Endodermal cell (in vitro differentiated cells): ENCODE data around the gene HS1BP3. TPM values are rescaled to one million over a fixed set of nuclear protein-coding genes. Genes with fewer than 3 reads are reported as not detected.

Source experiments
- DNase-seq: peaks from one replicate; pipeline ENCODE4 v3.0.0-alpha.2; 2017
- H3K27ac ChIP-seq: 2 replicates; pipeline ENCODE4 v1.5.1; 2013; ENCODE audit warnings: mild to moderate bottlenecking, low read depth, low read length, moderate library complexity
- H3K27me3 ChIP-seq: 2 replicates; pipeline ENCODE4 v1.6.1; 2013; ENCODE audit warnings: mild to moderate bottlenecking, low read length, moderate library complexity; ENCODE audit not compliant: insufficient read depth, control insufficient read depth, poor library complexity, severe bottlenecking
- H3K36me3 ChIP-seq: 2 replicates; pipeline ENCODE4 v1.7.0; 2013; ENCODE audit warnings: mild to moderate bottlenecking, low read length, moderate library complexity; ENCODE audit not compliant: control insufficient read depth, insufficient read depth
- H3K4me1 ChIP-seq: one replicate; pipeline ENCODE4 v1.7.0; 2013; ENCODE audit warnings: low read length; ENCODE audit not compliant: control insufficient read depth, insufficient read depth
- H3K4me3 ChIP-seq: 2 replicates; pipeline ENCODE4 v1.5.1; 2013; ENCODE audit warnings: mild to moderate bottlenecking, low read length, moderate library complexity
- H3K9ac ChIP-seq: 2 replicates; pipeline ENCODE4 v1.6.1; 2013; ENCODE audit warnings: mild to moderate bottlenecking, low read length, moderate library complexity; ENCODE audit not compliant: poor library complexity, severe bottlenecking; ENCODE audit errors: extremely low read depth
- H3K9me3 ChIP-seq: 2 replicates; pipeline ENCODE4 v1.6.1; 2013; ENCODE audit warnings: mild to moderate bottlenecking, low read length, moderate library complexity; ENCODE audit not compliant: control insufficient read depth
- H3K27ac Mint-ChIP-seq: 2 replicates; pipeline ENCODE4 v1.8.0; 2020; ENCODE audit warnings: mixed read lengths
- H3K27me3 Mint-ChIP-seq: 2 replicates; pipeline ENCODE4 v1.8.0; 2021; ENCODE audit warnings: mild to moderate bottlenecking, mixed read lengths; ENCODE audit not compliant: insufficient read depth
- H3K36me3 Mint-ChIP-seq: 2 replicates; pipeline ENCODE4 v1.8.0; 2020; ENCODE audit warnings: low read depth, mixed read lengths
- H3K4me1 Mint-ChIP-seq: 2 replicates; pipeline ENCODE4 v1.8.0; 2020; ENCODE audit warnings: mixed read lengths
- H3K4me3 Mint-ChIP-seq: 2 replicates; pipeline ENCODE4 v1.8.0; 2020; ENCODE audit warnings: mild to moderate bottlenecking, moderate library complexity, mixed read lengths
- H3K9me3 Mint-ChIP-seq: 2 replicates; pipeline ENCODE4 v1.8.0; 2020; ENCODE audit warnings: mild to moderate bottlenecking, mixed read lengths
- WGBS, 2 experiments: methylation state at CpG; one replicate each; pipeline versions ENCODE4 v1.1.5 to v1.1.7; 2013; ENCODE audit warnings: missing lambda C conversion rate in 2 of 2, mixed read lengths in 1 of 2; ENCODE audit not compliant: insufficient coverage in 1 of 2, insufficient read length in 1 of 2; 5-methylcytosine and 5-hydroxymethylcytosine counted together
- total RNA-seq, 2 donors: library from RNA; stranded (reverse); fragmentation: NEBNext Ultra II Directional in 1 of 2; extraction: Animal tissue kit (Norgen Biotek cat#: 25700) in 1 of 2; gene quantifications; 2 replicates in 1 of 2; 3 replicates in 1 of 2; pipeline ENCODE4 v1.2.1, GENCODE V29; 2021
- TF ChIP-seq, protein P1 (sequence below): fragments of 200-600 bp; sonication (generic); conservative IDR thresholded peaks from 2 replicates; pipeline ENCODE4 v1.5.0; 2021; ENCODE audit warnings: antibody characterized with exemption, mild to moderate bottlenecking

HS1BP3 gene
- total RNA-seq, 2 donors from 2014 or later: 23.0 to 26.2 TPM

DNA sequence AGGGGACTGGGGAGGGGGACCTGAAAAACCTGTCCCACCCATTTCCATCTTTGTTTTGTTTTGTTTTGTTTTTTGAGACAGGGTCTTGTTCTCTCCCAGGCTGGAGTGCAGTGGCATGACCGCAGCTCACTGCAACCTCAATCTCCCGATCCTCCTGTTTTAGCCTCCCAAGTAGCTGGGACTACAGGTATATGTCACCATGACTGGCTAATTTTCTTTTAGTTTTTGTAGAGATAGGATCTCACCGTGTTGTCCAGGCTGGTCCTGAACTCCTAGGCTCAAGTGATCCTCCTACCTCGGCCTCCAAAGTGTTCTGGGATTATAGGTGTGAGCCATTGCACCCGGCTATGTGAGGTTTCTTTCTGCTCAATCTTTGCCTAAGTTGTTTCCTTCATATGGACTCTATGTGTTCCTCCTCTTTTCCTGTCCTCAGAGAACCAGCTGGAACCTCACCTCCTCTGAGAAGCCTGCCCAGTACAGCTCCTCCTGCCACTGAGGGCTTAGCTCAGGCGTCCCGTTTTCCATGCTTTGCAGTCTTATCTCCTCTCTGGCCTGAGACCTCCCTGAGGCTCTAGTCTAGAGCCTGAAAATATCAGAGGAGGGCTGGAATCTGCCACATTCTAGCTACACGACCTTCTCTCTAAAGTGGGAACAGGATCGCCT, 74.8 kb downstream of the HS1BP3 start:
- no peak overlapping the region for H3K4me3 Mint-ChIP-seq
- H3K9me3 Mint-ChIP-seq: peaks cover 2% of the 10 kb centered on the region
- Histone ChIP-seq H3K27ac (no peak overlapping the region), H3K27me3 (no peaks in the 10 kb centered on the region), H3K9ac (no peak overlapping the region), H3K4me1 (no peaks in the 10 kb centered on the region), H3K4me3 (no peak overlapping the region), H3K36me3 (no peaks in the 10 kb centered on the region), H3K9me3 (no peaks in the 10 kb centered on the region)
- H3K27ac Mint-ChIP-seq: no peak overlapping the region
- H3K27me3 Mint-ChIP-seq: no peaks in the 10 kb centered on the region
- TF ChIP-seq, protein P1, sequence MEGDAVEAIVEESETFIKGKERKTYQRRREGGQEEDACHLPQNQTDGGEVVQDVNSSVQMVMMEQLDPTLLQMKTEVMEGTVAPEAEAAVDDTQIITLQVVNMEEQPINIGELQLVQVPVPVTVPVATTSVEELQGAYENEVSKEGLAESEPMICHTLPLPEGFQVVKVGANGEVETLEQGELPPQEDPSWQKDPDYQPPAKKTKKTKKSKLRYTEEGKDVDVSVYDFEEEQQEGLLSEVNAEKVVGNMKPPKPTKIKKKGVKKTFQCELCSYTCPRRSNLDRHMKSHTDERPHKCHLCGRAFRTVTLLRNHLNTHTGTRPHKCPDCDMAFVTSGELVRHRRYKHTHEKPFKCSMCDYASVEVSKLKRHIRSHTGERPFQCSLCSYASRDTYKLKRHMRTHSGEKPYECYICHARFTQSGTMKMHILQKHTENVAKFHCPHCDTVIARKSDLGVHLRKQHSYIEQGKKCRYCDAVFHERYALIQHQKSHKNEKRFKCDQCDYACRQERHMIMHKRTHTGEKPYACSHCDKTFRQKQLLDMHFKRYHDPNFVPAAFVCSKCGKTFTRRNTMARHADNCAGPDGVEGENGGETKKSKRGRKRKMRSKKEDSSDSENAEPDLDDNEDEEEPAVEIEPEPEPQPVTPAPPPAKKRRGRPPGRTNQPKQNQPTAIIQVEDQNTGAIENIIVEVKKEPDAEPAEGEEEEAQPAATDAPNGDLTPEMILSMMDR: no peak
- 92 to 97% methylated on average over 8 to 9 of the region's 9 CpGs for WGBS, 2 experiments
- no peak for DNase-seq
- H3K4me1 Mint-ChIP-seq: peaks cover 2% of the 10 kb centered on the region
- no peaks in the 10 kb centered on the region for H3K36me3 Mint-ChIP-seq

DNA sequence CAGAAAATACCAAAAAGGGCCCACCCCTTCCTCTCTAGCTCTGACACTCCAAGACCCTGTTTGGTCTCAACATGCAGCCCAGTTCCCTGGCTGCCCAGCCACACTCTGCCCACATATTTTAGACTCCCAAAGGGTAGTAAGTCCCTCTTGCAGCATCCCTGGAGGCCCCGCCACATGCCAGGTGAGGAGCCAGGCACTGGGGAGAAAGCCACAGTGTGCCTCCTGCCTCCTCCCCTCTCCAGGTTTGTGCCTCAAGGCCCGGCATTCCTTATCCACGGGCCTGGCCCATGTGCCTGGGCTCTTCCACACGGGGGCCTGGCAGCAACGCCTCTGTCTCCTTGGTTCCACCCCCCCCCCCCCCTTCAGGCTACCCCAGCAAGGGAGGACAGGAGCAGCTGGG, 75.5 kb downstream of the HS1BP3 start:
- Mint-ChIP-seq H3K36me3 (no peaks in the 10 kb centered on the region), H3K4me3 (no peak overlapping the region), H3K27ac (no peak overlapping the region), H3K9me3 (no peaks in the 10 kb centered on the region), H3K4me1 (peaks cover 2% of the 10 kb centered on the region), H3K27me3 (no peaks in the 10 kb centered on the region)
- Histone ChIP-seq H3K9ac (no peak overlapping the region), H3K27me3 (no peaks in the 10 kb centered on the region), H3K4me1 (no peaks in the 10 kb centered on the region), H3K36me3 (no peaks in the 10 kb centered on the region), H3K4me3 (no peak overlapping the region), H3K27ac (no peak overlapping the region), H3K9me3 (no peaks in the 10 kb centered on the region)
- TF ChIP-seq, protein P1: no peak
- no peak for DNase-seq
- 81 to 100% methylated on average over 1 to 5 of the region's 5 CpGs for WGBS, 2 experiments

DNA sequence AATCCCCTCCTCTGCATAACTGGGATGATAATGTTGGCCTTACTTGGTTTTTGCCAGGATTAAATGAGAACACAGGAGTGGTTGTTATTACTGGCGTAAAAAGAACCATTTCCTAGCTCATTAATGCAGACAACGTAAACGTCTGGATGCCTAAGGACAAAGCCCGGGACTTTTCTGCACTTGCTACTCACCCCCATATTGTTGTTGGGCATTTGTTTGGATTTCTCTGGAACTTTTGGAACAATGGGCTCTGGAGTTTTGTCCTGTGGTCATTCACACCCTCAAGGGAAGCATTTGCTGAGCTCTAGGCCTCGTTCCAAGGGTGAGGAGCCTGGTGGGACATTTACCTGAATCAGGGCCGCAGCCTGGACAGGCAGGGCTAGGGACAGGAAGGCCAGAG, 76.0 kb downstream of the HS1BP3 start:
- Histone ChIP-seq H3K4me1 (no peaks in the 10 kb centered on the region), H3K9me3 (no peaks in the 10 kb centered on the region), H3K9ac (no peak overlapping the region), H3K4me3 (no peak overlapping the region), H3K27ac (no peak overlapping the region), H3K27me3 (no peaks in the 10 kb centered on the region), H3K36me3 (no peaks in the 10 kb centered on the region)
- no peaks in the 10 kb centered on the region for H3K27me3 Mint-ChIP-seq
- no peak overlapping the region for H3K4me3 Mint-ChIP-seq
- H3K4me1 Mint-ChIP-seq: peaks cover 2% of the 10 kb centered on the region
- WGBS, 2 experiments: 88 to 93% methylated on average over 5 to 6 of the region's 6 CpGs
- no peak overlapping the region for H3K27ac Mint-ChIP-seq
- TF ChIP-seq, protein P1: no peak
- no peak for DNase-seq
- no peaks in the 10 kb centered on the region for H3K36me3 Mint-ChIP-seq
- H3K9me3 Mint-ChIP-seq: no peaks in the 10 kb centered on the region
